Adrenal gland (tissue), 12 donors: ENCODE measurements around the gene CCL24. TPM values are rescaled to one million over a fixed set of nuclear protein-coding genes. Genes with fewer than 3 reads are reported as not detected.
A peak's percentile ranks its signal among the peaks of the same experiment; 100 is the strongest.
"Not testable (repeated sequence)": the region's sequence is repeated elsewhere in the genome, so short reads cannot be mapped to it uniquely, and the experiment has no call there.

Experiments used
- DNase-seq, 7 donors: peaks; one replicate each; pipeline ENCODE4 v3.0.0-alpha.2; 2019 to 2020
- H3K27ac ChIP-seq, 5 donors: fragments of 200-600 bp; sonication (generic) in 4 of 5; 1 replicate in 3 of 5; 2 replicates in 2 of 5; pipeline versions ENCODE4 v1.5.1 to v1.8.0; 2016 to 2020; ENCODE audit warnings: mild to moderate bottlenecking in 1 of 5
- H3K27me3 ChIP-seq: fragments of 200-600 bp; 2 replicates; pipeline ENCODE4 v1.8.0; 2021
- H3K36me3 ChIP-seq, 2 donors: fragments of 200-600 bp; replicated peaks in 1 of 2; 1 replicate in 1 of 2; 2 replicates in 1 of 2; pipeline versions ENCODE4 v1.5.1 to v1.8.0; 2018 to 2022
- H3K4me1 ChIP-seq, 2 donors: fragments of 200-600 bp; replicated peaks in 1 of 2; 1 replicate in 1 of 2; 2 replicates in 1 of 2; pipeline versions ENCODE4 v1.5.1 to v1.8.0; 2018 to 2021
- H3K4me3 ChIP-seq, 4 donors: fragments of 200-600 bp; sonication (generic) in 3 of 4; one replicate each; pipeline ENCODE4 v1.5.1; 2016 to 2018
- H3K9me3 ChIP-seq, 3 donors: fragments of 200-600 bp; sonication (generic) in 1 of 3; replicated peaks in 1 of 3; 1 replicate in 2 of 3; 2 replicates in 1 of 3; pipeline versions ENCODE4 v1.5.1 to v1.8.0; 2016 to 2021
- CTCF ChIP-seq, 6 experiments: fragments of 450-650 bp in 4 of 6; fragments of 200-600 bp in 2 of 6; sonication (generic) in 1 of 6; IDR thresholded peaks; 1 replicate in 5 of 6; 2 replicates in 1 of 6; pipeline versions ENCODE4 v1.5.1 to v1.8.0; 2016 to 2021; ENCODE audit warnings: antibody characterized with exemption in 6 of 6, mild to moderate bottlenecking in 2 of 6, moderate library complexity in 1 of 6
- POLR2A ChIP-seq, 2 donors: fragments of 450-650 bp; IDR thresholded peaks; one replicate each; pipeline ENCODE4 v1.6.1; 2017; ENCODE audit warnings: antibody characterized with exemption in 2 of 2, mild to moderate bottlenecking in 2 of 2, moderate library complexity in 1 of 2
- WGBS, 4 donors: extraction: QIAGEN DNeasy Blood & Tissue Kit in 2 of 4; methylation state at CpG; one replicate each; pipeline versions ENCODE4 v1.1.5 to v1.1.7; 2013 to 2017; 5-methylcytosine and 5-hydroxymethylcytosine counted together
- intact Hi-C, 2 donors: fragments of 100-400 bp; cut with DNase I; formaldehyde crosslinking; loops; one replicate each; pipeline versions ENCODE4 v1.14.1 to v1.15.0; 2022 to 2023
- polyA plus RNA-seq, 3 donors: library from polyadenylated mRNA; stranded (reverse); fragments of 200-250 nt in 2 of 3; fragments of 350-450 nt in 1 of 3; fragmentation: Illumina TruSeq in 1 of 3; extraction: RNeasy Lipid Tissue Mini Kit (QIAGEN cat#74804) in 1 of 3; gene quantifications; one replicate each; pipeline ENCODE4 v1.2.3, GENCODE V29; 2013 to 2014
- total RNA-seq, 9 donors: library from RNA; depleted of rRNA in 4 of 9; stranded (reverse); fragments of >200 nt in 4 of 9; fragments of 120-200 nt in 1 of 9; fragmentation: NEBNext Ultra II Directional in 1 of 9; extraction: Animal tissue kit (Norgen Biotek cat#: 25700) in 1 of 9; gene quantifications; one replicate each; pipeline versions ENCODE4 v1.1.0 to v1.2.4, GENCODE V29; 2013 to 2023
- donor health status: healthy with polysubstance abuse.
- donor health status: Bipolar disorder and iron deficiency.
- donor health status: DM: yes; HTN: yes; CAD: no.
- donor health status: DM: no; HTN: no; CAD: no.
- donor health status: DM: no; HTN: no; CAD: no.
- donor health status: DM: yes; HTN: yes; CAD: no.

The CCL24 gene
- total and polyA plus RNA-seq, 12 donors = 0.64 to 4.0 (median 1.5) TPM; not detected in 8

GRCh38 chr7:75798770-75799169 lies 14.8 kb downstream of the CCL24 start:
- no peak for DNase-seq
- Histone ChIP-seq H3K4me3 (no peak overlapping the region), H3K9me3 (no peaks in the 10 kb centered on the region), H3K27ac (no peak overlapping the region), H3K4me1 (peaks cover 9 to 35% of the 10 kb centered on the region in 2 donors), H3K27me3 (no peaks in the 10 kb centered on the region), H3K36me3 (no peaks in the 10 kb centered on the region)
- intact Hi-C loops = no loop called here
- WGBS, 4 donors = 42 to 63% (median 47%) methylated on average over 4 of the region's 4 CpGs
- TF ChIP-seq CTCF (IDR thresholded peaks at IDR 0.05) = no peak
- no peak for TF ChIP-seq POLR2A (IDR thresholded peaks at IDR 0.05)

DNA sequence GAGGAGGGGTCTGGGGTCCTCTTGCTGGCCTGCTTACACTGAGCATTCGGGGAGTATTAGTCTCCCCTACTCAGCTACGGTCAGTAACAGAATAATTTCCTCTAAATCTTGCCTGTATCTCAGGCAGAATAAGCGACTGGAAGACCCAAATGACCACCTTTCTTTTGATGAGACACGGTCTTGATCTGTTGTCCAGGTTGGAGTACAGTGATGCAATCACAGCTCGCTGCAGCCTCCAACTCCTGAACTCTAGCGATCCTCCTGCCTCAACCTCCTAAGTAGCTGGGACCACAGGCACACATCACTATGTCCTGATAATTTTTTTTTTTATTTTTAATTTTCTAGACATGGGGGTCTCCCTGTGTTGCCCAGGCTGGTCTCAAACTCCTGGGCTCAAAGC lies 17.2 kb downstream of the CCL24 start:
- intact Hi-C loops = no loop called here
- peak overlapping the region in 4 of 5 donors; percentile 45 to 94 (median 76) for H3K27ac ChIP-seq
- H3K9me3 ChIP-seq = no peaks in the 10 kb centered on the region
- WGBS, 4 donors = 77 to 81% (median 78%) methylated on average over 6 of the region's 6 CpGs
- no peaks in the 10 kb centered on the region for H3K27me3 ChIP-seq
- H3K36me3 ChIP-seq = no peaks in the 10 kb centered on the region
- DNase-seq = no peak
- TF ChIP-seq POLR2A (IDR thresholded peaks at IDR 0.05) (no peak), CTCF (IDR thresholded peaks at IDR 0.05) (no peak)
- H3K4me3 ChIP-seq = no peak overlapping the region
- peaks cover 15 to 40% of the 10 kb centered on the region in 2 donors for H3K4me1 ChIP-seq

GRCh38 chr7:75795831-75796285 lies 17.7 kb downstream of the CCL24 start:
- TF ChIP-seq POLR2A (IDR thresholded peaks at IDR 0.05) (peak in 1 of 2 donors; percentile 43), CTCF (IDR thresholded peaks at IDR 0.05) (no peak)
- H3K27ac ChIP-seq = peak overlapping the region; percentile 63 to 94 (median 73)
- peak; percentile 63 to 93 (median 86) for DNase-seq
- WGBS, 4 donors = 8 to 15% (median 11%) methylated on average over 9 of the region's 9 CpGs
- intact Hi-C loops = no loop called here
- no peaks in the 10 kb centered on the region for H3K36me3 ChIP-seq
- H3K4me3 ChIP-seq = no peak overlapping the region
- no peaks in the 10 kb centered on the region for H3K9me3 ChIP-seq
- peaks cover 15 to 44% of the 10 kb centered on the region in 2 donors for H3K4me1 ChIP-seq
- H3K27me3 ChIP-seq = no peaks in the 10 kb centered on the region

DNA sequence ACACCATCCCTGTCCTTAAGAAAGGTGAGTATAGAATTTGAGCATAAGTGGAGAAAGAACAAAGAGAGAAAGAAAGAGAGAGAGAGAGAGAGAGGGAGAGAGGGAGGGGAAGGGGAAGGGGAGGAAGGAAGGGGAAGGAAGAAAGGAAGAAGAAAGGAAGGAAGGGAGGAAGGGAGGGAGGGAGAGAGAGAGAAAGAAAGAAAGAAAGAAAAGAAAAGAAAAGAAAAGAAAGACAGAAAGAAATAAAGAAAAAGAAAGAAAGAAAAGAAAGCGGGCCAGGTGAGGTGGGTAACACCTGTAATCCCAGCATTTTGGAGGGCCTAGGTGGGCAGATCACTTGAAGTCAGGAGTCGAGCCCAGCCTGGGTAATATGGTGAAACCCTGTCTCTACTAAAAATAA lies 19.9 kb downstream of the CCL24 start:
- Histone ChIP-seq H3K27ac (no peak overlapping the region), H3K4me3 (no peak overlapping the region), H3K27me3 (no peaks in the 10 kb centered on the region), H3K36me3 (no peaks in the 10 kb centered on the region), H3K4me1 (peaks cover 15 to 44% of the 10 kb centered on the region in 2 donors), H3K9me3 (no peaks in the 10 kb centered on the region)
- TF ChIP-seq POLR2A (IDR thresholded peaks at IDR 0.05) (no peak), CTCF (IDR thresholded peaks at IDR 0.05) (no peak)
- intact Hi-C loops = no loop called here
- WGBS, 4 donors = 89 to 95% (median 93%) methylated on average over 2 of the region's 2 CpGs
- DNase-seq = no peak

- H3K4me3 ChIP-seq, H3K27me3 ChIP-seq, H3K27ac ChIP-seq, H3K36me3 ChIP-seq, H3K9me3 ChIP-seq, intact Hi-C loops, DNase-seq: not testable (repeated sequence)
- H3K4me1 ChIP-seq = peaks cover 15 to 34% of the 10 kb centered on the region in 2 donors
- 94 to 96% (median 95%) methylated on average over 5 of the region's 5 CpGs for WGBS, 4 donors
Measured at GRCh38 chr7:75792567-75792966, 21.0 kb downstream of the CCL24 start.
